ENCODE measurements around the gene NECAB3.

- TF ChIP-seq, protein P1, sequence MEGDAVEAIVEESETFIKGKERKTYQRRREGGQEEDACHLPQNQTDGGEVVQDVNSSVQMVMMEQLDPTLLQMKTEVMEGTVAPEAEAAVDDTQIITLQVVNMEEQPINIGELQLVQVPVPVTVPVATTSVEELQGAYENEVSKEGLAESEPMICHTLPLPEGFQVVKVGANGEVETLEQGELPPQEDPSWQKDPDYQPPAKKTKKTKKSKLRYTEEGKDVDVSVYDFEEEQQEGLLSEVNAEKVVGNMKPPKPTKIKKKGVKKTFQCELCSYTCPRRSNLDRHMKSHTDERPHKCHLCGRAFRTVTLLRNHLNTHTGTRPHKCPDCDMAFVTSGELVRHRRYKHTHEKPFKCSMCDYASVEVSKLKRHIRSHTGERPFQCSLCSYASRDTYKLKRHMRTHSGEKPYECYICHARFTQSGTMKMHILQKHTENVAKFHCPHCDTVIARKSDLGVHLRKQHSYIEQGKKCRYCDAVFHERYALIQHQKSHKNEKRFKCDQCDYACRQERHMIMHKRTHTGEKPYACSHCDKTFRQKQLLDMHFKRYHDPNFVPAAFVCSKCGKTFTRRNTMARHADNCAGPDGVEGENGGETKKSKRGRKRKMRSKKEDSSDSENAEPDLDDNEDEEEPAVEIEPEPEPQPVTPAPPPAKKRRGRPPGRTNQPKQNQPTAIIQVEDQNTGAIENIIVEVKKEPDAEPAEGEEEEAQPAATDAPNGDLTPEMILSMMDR (IDR thresholded peaks at IDR 0.05), result no peak
- no peak for TF ChIP-seq POLR2A (IDR thresholded peaks at IDR 0.05)
- TF ChIP-seq EP300 (IDR thresholded peaks at IDR 0.05), result no peak
- no peak for TF ChIP-seq POLR2AphosphoS5 (IDR thresholded peaks at IDR 0.05)
Observed at GRCh38 chr20:33710681-33711445, 36.6 kb upstream of the NECAB3 start.
